HEK293T (cell line): ENCODE measurements around the gene CLEC4E.

Experiments
- CTCF ChIA-PET: fragments of 350-600 bp; formaldehyde crosslinking; extraction: SDS; loops from one replicate; lab custom pipeline; 2021; ENCODE audit warnings: antibody characterized with exemption, inconsistent platforms; lab: Yijun Ruan, JAX
- POLR2A ChIA-PET: fragments of 350-600 bp; formaldehyde crosslinking; extraction: SDS; loops from one replicate; lab custom pipeline; 2020; ENCODE audit warnings: antibody characterized with exemption, inconsistent platforms; lab: Yijun Ruan, JAX
- DNase-seq: peaks from one replicate; pipeline ENCODE4 v3.0.0; 2012; ENCODE audit warnings: mixed read lengths; ENCODE audit errors: extremely low spot score
- ARNT ChIP-seq: fragments of 450-650 bp; IDR thresholded peaks from 2 replicates; pipeline ENCODE4 v1.6.1; 2017; ENCODE audit warnings: mild to moderate bottlenecking
- BHLHE40 ChIP-seq: fragments of 450-650 bp; IDR thresholded peaks from 2 replicates; pipeline ENCODE4 v1.6.1; 2016; ENCODE audit warnings: mild to moderate bottlenecking, moderate library complexity, borderline replicate concordance
- CTBP1 ChIP-seq: fragments of 450-650 bp; IDR thresholded peaks from 2 replicates; pipeline ENCODE4 v1.6.1; 2016; ENCODE audit warnings: borderline replicate concordance
- ELF4 ChIP-seq: fragments of 450-650 bp; IDR thresholded peaks from 2 replicates; pipeline ENCODE4 v1.6.1; 2017; ENCODE audit warnings: antibody characterized with exemption
- FOXA1 ChIP-seq: fragments of 450-650 bp; IDR thresholded peaks from 2 replicates; pipeline ENCODE4 v1.6.1; 2016; ENCODE audit warnings: mild to moderate bottlenecking
- FOXK2 ChIP-seq: fragments of 450-650 bp; IDR thresholded peaks from 2 replicates; pipeline ENCODE4 v1.6.1; 2016; ENCODE audit warnings: mild to moderate bottlenecking
- FOXM1 ChIP-seq: fragments of 450-650 bp; IDR thresholded peaks from 2 replicates; pipeline ENCODE4 v1.6.1; 2017; ENCODE audit warnings: mild to moderate bottlenecking, borderline replicate concordance
- HDGF ChIP-seq: fragments of 450-650 bp; IDR thresholded peaks from 2 replicates; pipeline ENCODE4 v1.6.1; 2017; ENCODE audit warnings: antibody characterized with exemption, borderline replicate concordance
- L3MBTL2 ChIP-seq: fragments of 450-650 bp; conservative IDR thresholded peaks from 2 replicates; pipeline ENCODE4 v1.6.1; 2016; ENCODE audit warnings: mild to moderate bottlenecking
- LEF1 ChIP-seq: fragments of 450-650 bp; IDR thresholded peaks from 2 replicates; pipeline ENCODE4 v1.6.1; 2017; ENCODE audit warnings: mild to moderate bottlenecking, borderline replicate concordance
- NFRKB ChIP-seq: fragments of 450-650 bp; IDR thresholded peaks from 2 replicates; pipeline ENCODE4 v1.6.1; 2016; ENCODE audit warnings: mild to moderate bottlenecking, moderate library complexity
- PKNOX1 ChIP-seq: fragments of 450-650 bp; IDR thresholded peaks from 2 replicates; pipeline ENCODE4 v1.6.1; 2016
- SP1 ChIP-seq: fragments of 450-650 bp; IDR thresholded peaks from 2 replicates; pipeline ENCODE4 v1.6.1; 2017
- SUZ12 ChIP-seq: fragments of 450-650 bp; IDR thresholded peaks from 2 replicates; pipeline ENCODE4 v1.6.1; 2016; ENCODE audit warnings: mild to moderate bottlenecking
- TARDBP ChIP-seq: fragments of 450-650 bp; IDR thresholded peaks from 2 replicates; pipeline ENCODE4 v1.6.1; 2016
- ZNF384 ChIP-seq: fragments of 450-650 bp; IDR thresholded peaks from 2 replicates; pipeline ENCODE4 v1.6.1; 2016

The CLEC4E gene

GRCh38 chr12:8532045-8532444 lies 8.7 kb downstream of the CLEC4E start:
- no peak for TF ChIP-seq ELF4
- TF ChIP-seq FOXA1: no peak
- no peak for TF ChIP-seq PKNOX1
- no peak for TF ChIP-seq SP1
- no peak for TF ChIP-seq TARDBP
- TF ChIP-seq ZNF384: no peak
- TF ChIP-seq BHLHE40: no peak
- no peak for TF ChIP-seq LEF1
- no peak for TF ChIP-seq HDGF
- TF ChIP-seq CTBP1: no peak
- TF ChIP-seq NFRKB: no peak
- TF ChIP-seq FOXK2: no peak
- POLR2A ChIA-PET: no interaction called here
- DNase-seq: no peak
- CTCF ChIA-PET: no interaction called here

DNA sequence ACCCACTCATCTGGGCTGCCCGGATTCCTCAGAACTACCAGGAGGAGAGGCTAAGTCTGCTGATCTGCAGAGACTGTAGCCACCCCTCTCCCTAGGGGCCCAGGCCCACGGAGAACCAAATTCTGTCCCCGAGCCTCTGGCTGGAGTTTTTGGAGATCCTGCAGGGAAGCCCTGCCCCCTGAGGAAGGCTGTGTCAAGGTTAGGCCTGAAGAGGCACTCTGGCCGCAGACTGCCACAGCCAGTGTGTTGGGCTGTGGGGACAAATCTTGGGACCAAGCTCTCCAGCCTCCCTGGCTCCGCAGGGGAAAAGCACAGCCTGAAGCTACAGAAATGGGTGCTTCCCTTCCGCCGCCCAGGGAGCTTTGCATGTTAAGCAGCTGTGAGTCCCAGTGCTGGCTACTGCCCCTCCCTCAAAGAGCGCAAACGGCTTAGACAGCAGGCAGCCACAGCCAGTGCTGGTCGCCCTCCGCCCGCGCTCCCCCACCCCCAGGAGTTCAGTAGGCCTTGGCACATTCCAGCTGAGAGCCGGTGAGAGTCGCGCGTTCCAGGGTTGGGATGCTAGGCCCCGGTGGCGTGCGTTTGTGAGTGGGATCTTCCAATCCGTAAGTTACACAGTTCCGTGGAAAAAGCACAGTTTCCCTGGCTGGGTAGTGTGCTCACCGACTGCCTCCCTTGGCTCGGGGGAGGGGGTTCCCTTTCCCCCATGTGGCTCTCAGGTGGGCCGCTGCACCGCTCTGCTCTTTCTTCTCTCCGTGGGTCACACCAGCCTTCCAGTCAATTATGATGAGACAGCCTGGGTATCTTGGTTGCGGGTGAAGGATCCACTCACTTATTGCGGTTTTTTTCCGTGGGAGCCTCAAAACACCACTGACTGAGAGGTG lies 13.2 kb downstream of the CLEC4E start:
- TF ChIP-seq BHLHE40 (no peak), HDGF (no peak), TARDBP (no peak), SP1 (no peak), ZNF384 (no peak), ARNT (no peak), PKNOX1 (no peak), LEF1 (no peak), FOXK2 (no peak), FOXA1 (no peak), FOXM1 (no peak), CTBP1 (no peak), ELF4 (no peak), NFRKB (no peak)
- CTCF ChIA-PET: no interaction called here
- no peak for DNase-seq
- POLR2A ChIA-PET: no interaction called here

DNA sequence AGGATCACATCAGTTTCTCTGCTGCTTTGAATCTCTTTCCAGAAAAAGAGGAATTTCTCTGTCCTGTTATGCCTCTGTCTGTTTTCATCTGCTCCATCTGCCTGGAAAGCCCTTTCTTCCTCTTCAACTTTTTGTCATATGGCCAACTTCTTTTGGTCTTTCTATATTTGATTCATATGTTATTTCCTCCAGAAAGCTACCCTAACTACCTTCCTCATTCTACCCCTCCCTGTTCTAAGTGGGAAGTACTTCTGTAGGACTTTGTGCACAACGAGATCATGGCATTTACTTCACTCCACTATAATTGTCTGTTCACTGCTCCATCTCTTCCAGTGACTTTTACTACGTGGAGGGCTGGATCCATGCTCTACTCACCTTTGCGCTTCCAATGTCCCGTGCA lies 21.5 kb downstream of the CLEC4E start:
- ChIA-PET CTCF (no interaction called here), POLR2A (no interaction called here)
- no peak for DNase-seq
- TF ChIP-seq SUZ12 (no peak), ELF4 (no peak), L3MBTL2 (no peak), ARNT (no peak), BHLHE40 (no peak), ZNF384 (no peak), SP1 (no peak), NFRKB (no peak), LEF1 (no peak), TARDBP (no peak), PKNOX1 (no peak), FOXM1 (no peak), CTBP1 (no peak), HDGF (no peak), FOXK2 (no peak), FOXA1 (no peak)

GRCh38 chr12:8517971-8518370 lies 22.7 kb downstream of the CLEC4E start:
- POLR2A ChIA-PET: no interaction called here
- CTCF ChIA-PET: no interaction called here
- TF ChIP-seq SP1 (no peak), ZNF384 (no peak), TARDBP (no peak), L3MBTL2 (no peak), FOXK2 (no peak), BHLHE40 (no peak), FOXM1 (no peak), PKNOX1 (no peak), LEF1 (no peak), ELF4 (no peak), ARNT (no peak), HDGF (no peak), NFRKB (no peak), FOXA1 (no peak), CTBP1 (no peak), SUZ12 (no peak)
- no peak for DNase-seq

- no peak for TF ChIP-seq PKNOX1
- no peak for TF ChIP-seq BHLHE40
- no peak for TF ChIP-seq TARDBP
- no peak for TF ChIP-seq FOXA1
- CTCF ChIA-PET: interaction anchor here (0.6 kb wide), 1 partner anchor 10 kb away, joined by 5 read pairs; no protein-coding TSS in a partner anchor
- POLR2A ChIA-PET: no interaction called here
- DNase-seq: no peak
Measured at GRCh38 chr12:8513256-8513655, 27.4 kb downstream of the CLEC4E start, which contains the start of gene CLEC4D. Gene CLEC4D, plus strand, starts transcription at chr12:8513503. Its CDS starts 230 bp downstream, at chr12:8513733.
